KMS-11 (cell line): ENCODE results near the gene ESRP2.

Experiments used
- H2AFZ ChIP-seq: fragments of 200-600 bp; sonication (generic); 2 replicates; pipeline ENCODE4 v1.6.1; 2016; ENCODE audit warnings: antibody characterized with exemption, mixed run types, low read depth
- H3K27ac ChIP-seq: fragments of 200-600 bp; sonication (generic); 2 replicates; pipeline ENCODE4 v1.6.1; 2016; ENCODE audit warnings: mild to moderate bottlenecking, mixed run types
- H3K27me3 ChIP-seq: fragments of 200-600 bp; sonication (generic); 2 replicates; pipeline ENCODE4 v1.6.1; 2017; ENCODE audit warnings: mild to moderate bottlenecking, low read depth, mixed run types, moderate library complexity; ENCODE audit not compliant: insufficient read depth
- H3K36me3 ChIP-seq: fragments of 200-600 bp; sonication (generic); 2 replicates; pipeline ENCODE4 v1.6.1; 2017; ENCODE audit warnings: mild to moderate bottlenecking, mixed run types; ENCODE audit not compliant: insufficient read depth
- H3K4me1 ChIP-seq: fragments of 200-600 bp; sonication (generic); 2 replicates; pipeline ENCODE4 v1.6.1; 2016; ENCODE audit warnings: mild to moderate bottlenecking, low read depth, mixed run types; ENCODE audit not compliant: poor library complexity, severe bottlenecking
- H3K4me2 ChIP-seq: fragments of 200-600 bp; sonication (generic); 2 replicates; pipeline ENCODE4 v1.7.0; 2016; ENCODE audit warnings: mild to moderate bottlenecking, mixed run types
- H3K4me3 ChIP-seq: fragments of 200-600 bp; sonication (generic); IDR thresholded peaks from 2 replicates; pipeline ENCODE4 v1.6.1; 2017; ENCODE audit warnings: low read depth, low read length, mixed read lengths; ENCODE audit not compliant: insufficient read depth
- H3K79me2 ChIP-seq: fragments of 200-600 bp; sonication (generic); 2 replicates; pipeline ENCODE4 v1.6.1; 2016; ENCODE audit warnings: low read depth, mixed run types; ENCODE audit not compliant: insufficient read depth
- H3K9ac ChIP-seq: fragments of 200-600 bp; sonication (generic); 2 replicates; pipeline ENCODE4 v1.6.1; 2016; ENCODE audit warnings: mild to moderate bottlenecking, mixed run types
- H4K20me1 ChIP-seq: fragments of 200-600 bp; sonication (generic); 2 replicates; pipeline ENCODE4 v1.6.1; 2016; ENCODE audit warnings: mild to moderate bottlenecking, mixed run types; ENCODE audit not compliant: insufficient read depth
- CTCF ChIP-seq: fragments of 200-600 bp; sonication (generic); conservative IDR thresholded peaks from 2 replicates; pipeline ENCODE4 v1.6.1; 2017; ENCODE audit warnings: low read depth, mild to moderate bottlenecking, antibody characterized with exemption, low read length, moderate library complexity, mixed read lengths

The ESRP2 gene

DNA sequence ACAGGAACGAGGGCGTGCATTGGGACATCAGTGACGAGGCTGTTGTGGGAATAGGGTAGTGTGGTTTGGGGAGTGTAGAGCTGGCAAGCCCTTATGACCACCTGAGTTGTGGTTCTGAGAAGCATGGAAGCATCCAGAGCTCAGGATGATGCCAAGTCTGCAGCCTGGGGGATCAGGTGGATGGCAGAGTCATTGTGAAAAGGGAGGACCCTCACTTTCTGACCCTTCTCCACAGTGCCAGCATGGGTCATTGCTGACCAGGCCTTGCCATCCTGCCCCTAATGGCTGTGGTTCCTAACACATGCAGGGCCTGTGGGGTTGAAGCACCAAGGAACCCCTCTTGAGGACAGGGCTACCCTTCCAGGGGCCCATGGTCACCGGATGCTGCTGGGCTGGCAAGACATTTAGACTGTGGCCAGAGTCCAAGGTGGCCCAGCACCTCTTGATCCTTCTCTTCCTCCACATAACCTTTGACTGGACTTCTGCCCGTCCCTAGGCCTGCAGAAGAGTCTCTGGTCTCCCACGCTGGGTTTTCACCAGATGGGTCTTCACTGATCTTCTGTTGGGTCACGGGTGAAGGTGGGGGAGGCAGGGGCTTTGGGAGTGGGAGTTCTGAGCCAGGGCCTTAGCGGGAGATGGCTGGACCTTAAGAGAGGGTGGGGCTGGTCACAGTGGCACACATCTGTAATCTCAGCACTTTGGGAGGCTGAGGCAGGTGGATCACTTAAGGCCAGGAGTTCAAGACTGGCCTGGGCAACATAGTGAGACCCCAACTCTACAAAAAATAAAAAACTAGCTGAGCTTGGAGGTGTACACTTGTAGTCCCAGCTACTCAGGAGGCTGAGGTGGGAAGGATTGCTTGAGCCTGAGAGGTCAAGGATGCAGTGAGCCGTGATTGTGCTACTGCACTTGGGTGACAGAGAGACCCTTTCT is 7.3 kb upstream of the ESRP2 start:
- no peak overlapping the region for H3K9ac ChIP-seq
- no peak overlapping the region for H3K4me2 ChIP-seq

GRCh38 chr16:68242085-68242484 is 6.2 kb upstream of the ESRP2 start:
- no peak overlapping the region for H3K27ac ChIP-seq
- no peak overlapping the region for H2AFZ ChIP-seq

More for the DNA sequence above, 7.3 kb upstream of the ESRP2 start:
- Histone ChIP-seq H3K27ac (no peak overlapping the region), H3K79me2 (peaks cover 29% of the 10 kb centered on the region), H3K27me3 (no peaks in the 10 kb centered on the region), H3K36me3 (no peaks in the 10 kb centered on the region), H4K20me1 (no peaks in the 10 kb centered on the region), H3K4me1 (peaks cover 33% of the 10 kb centered on the region), H2AFZ (no peak overlapping the region), H3K4me3 (no peak overlapping the region)
- TF ChIP-seq CTCF, result no peak

DNA sequence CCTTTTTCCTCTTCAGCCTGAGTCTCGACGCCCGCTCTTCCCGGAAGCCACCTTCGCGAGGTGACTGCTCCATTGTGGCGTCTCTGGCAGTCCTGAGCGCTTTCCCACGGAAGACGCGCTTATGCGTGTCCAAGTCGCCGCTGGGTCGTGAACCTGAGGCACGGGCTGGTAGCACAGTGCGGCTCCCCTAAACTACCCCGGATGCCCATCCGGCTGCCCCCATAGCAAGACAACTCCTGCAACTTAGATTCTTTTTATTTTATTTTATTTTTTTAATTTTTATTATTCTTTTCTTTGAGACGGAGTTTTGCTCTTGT is 2.1 kb upstream of the ESRP2 start:
- Histone ChIP-seq H3K4me1 (peaks cover 26% of the 10 kb centered on the region), H3K27ac (peak overlapping the region; percentile 59), H3K4me3 (no peak overlapping the region), H3K79me2 (no peaks in the 10 kb centered on the region), H3K9ac (peak overlapping the region; percentile 54; the same call in 1 of the 2 replicates), H2AFZ (peak overlapping the region; percentile 38), H3K27me3 (no peaks in the 10 kb centered on the region), H3K4me2 (peak overlapping the region; percentile 87), H4K20me1 (no peaks in the 10 kb centered on the region), H3K36me3 (no peaks in the 10 kb centered on the region)
- TF ChIP-seq CTCF, result no peak

More at GRCh38 chr16:68242085-68242484, 6.2 kb upstream of the ESRP2 start:
- H3K9ac ChIP-seq, result no peak overlapping the region
- H3K4me2 ChIP-seq, result no peak overlapping the region
- peaks cover 18% of the 10 kb centered on the region for H3K79me2 ChIP-seq
- H3K27me3 ChIP-seq, result no peaks in the 10 kb centered on the region
- TF ChIP-seq CTCF, result no peak
- peaks cover 29% of the 10 kb centered on the region for H3K4me1 ChIP-seq
- no peak overlapping the region for H3K4me3 ChIP-seq
- H4K20me1 ChIP-seq, result no peaks in the 10 kb centered on the region
- no peaks in the 10 kb centered on the region for H3K36me3 ChIP-seq

GRCh38 chr16:68237243-68238028 is 1.5 kb upstream of the ESRP2 start:
- no peaks in the 10 kb centered on the region for H3K79me2 ChIP-seq
- H3K27ac ChIP-seq, result peak overlapping the region; percentile 59
- no peak for TF ChIP-seq CTCF
- peaks cover 26% of the 10 kb centered on the region for H3K4me1 ChIP-seq
- H4K20me1 ChIP-seq, result no peaks in the 10 kb centered on the region
- peak overlapping the region; percentile 71 for H2AFZ ChIP-seq
- H3K4me2 ChIP-seq, result peak overlapping the region; percentile 87
- no peaks in the 10 kb centered on the region for H3K27me3 ChIP-seq
- no peak overlapping the region for H3K4me3 ChIP-seq
- H3K9ac ChIP-seq, result peak overlapping the region; percentile 54; the same call in 1 of the 2 replicates
- H3K36me3 ChIP-seq, result no peaks in the 10 kb centered on the region
